Hepatocyte (in vitro differentiated cells): ENCODE data around the gene KRTAP19-1. TPM values are rescaled to one million over a fixed set of nuclear protein-coding genes. Genes with fewer than 3 reads are reported as not detected.

Experiments
- DNase-seq: peaks from one replicate; pipeline ENCODE4 v3.0.0-alpha.2; 2016; ENCODE audit warnings: low spot score
- H2AFZ ChIP-seq: fragments of 200-600 bp; sonication (generic); 2 replicates; pipeline ENCODE4 v1.6.0; 2016; ENCODE audit warnings: antibody characterized with exemption, mild to moderate bottlenecking
- H3K27ac ChIP-seq: fragments of 200-600 bp; sonication (generic); 2 replicates; pipeline ENCODE4 v1.5.1; 2016; ENCODE audit warnings: mild to moderate bottlenecking
- H3K27me3 ChIP-seq: fragments of 200-600 bp; sonication (generic); 2 replicates; pipeline ENCODE4 v1.6.1; 2016
- H3K36me3 ChIP-seq: fragments of 200-600 bp; sonication (generic); replicated peaks from 2 replicates; pipeline ENCODE4 v1.5.1; 2016; ENCODE audit warnings: low read depth; ENCODE audit not compliant: insufficient read depth
- H3K4me1 ChIP-seq: fragments of 200-600 bp; sonication (generic); 2 replicates; pipeline ENCODE4 v1.5.1; 2016; ENCODE audit warnings: mild to moderate bottlenecking, moderate library complexity; ENCODE audit not compliant: insufficient read depth
- H3K4me2 ChIP-seq: fragments of 200-600 bp; sonication (generic); 2 replicates; pipeline ENCODE4 v1.6.0; 2016
- H3K4me3 ChIP-seq: fragments of 200-600 bp; sonication (generic); 2 replicates; pipeline ENCODE4 v1.5.1; 2016; ENCODE audit warnings: mild to moderate bottlenecking
- H3K79me2 ChIP-seq: fragments of 200-600 bp; sonication (generic); 2 replicates; pipeline ENCODE4 v1.6.0; 2017; ENCODE audit warnings: mild to moderate bottlenecking
- H3K9me2 ChIP-seq: fragments of 200-600 bp; sonication (generic); replicated peaks from 2 replicates; pipeline ENCODE4 v1.6.0; 2017; ENCODE audit warnings: mild to moderate bottlenecking; ENCODE audit not compliant: insufficient read depth
- H3K9me3 ChIP-seq: fragments of 200-600 bp; sonication (generic); 2 replicates; pipeline ENCODE4 v1.5.1; 2016; ENCODE audit warnings: low read depth, mild to moderate bottlenecking
- H4K20me1 ChIP-seq: fragments of 200-600 bp; sonication (generic); 2 replicates; pipeline ENCODE4 v1.6.0; 2016; ENCODE audit warnings: mild to moderate bottlenecking; ENCODE audit not compliant: insufficient read depth, poor library complexity, severe bottlenecking
- EZH2 ChIP-seq: fragments of 200-600 bp; sonication (generic); IDR thresholded peaks from 2 replicates; pipeline ENCODE4 v1.6.1; 2016; ENCODE audit warnings: antibody characterized with exemption, mild to moderate bottlenecking, borderline replicate concordance
- EZH2phosphoT487 ChIP-seq: fragments of 200-600 bp; sonication (generic); IDR thresholded peaks from one replicate; pipeline ENCODE4 v1.6.1; 2018; ENCODE audit warnings: antibody characterized with exemption, mild to moderate bottlenecking, low read depth, moderate library complexity; ENCODE audit not compliant: unreplicated experiment, severe bottlenecking
- WGBS: methylation state at CpG from one replicate; pipeline ENCODE4 v1.1.6; 2016; ENCODE audit warnings: low lambda C conversion rate; ENCODE audit errors: missing lambda C conversion rate; 5-methylcytosine and 5-hydroxymethylcytosine counted together
- polyA plus RNA-seq: library from polyadenylated mRNA; unstranded; fragments of >200 nt; fragmentation: Nextera tagmentation; extraction: Ambion mirVana; gene quantifications from 2 replicates; pipeline ENCODE4 v1.2.1, GENCODE V29; 2016
- total RNA-seq: library from RNA; depleted of rRNA; stranded (reverse); fragments of >200 nt; gene quantifications from 2 replicates; pipeline ENCODE4 v1.2.3, GENCODE V29; 2014
- TF ChIP-seq, protein P1 (sequence below): fragments of 200-600 bp; sonication (generic); IDR thresholded peaks from 2 replicates; pipeline ENCODE4 v1.5.1; 2016; ENCODE audit warnings: antibody characterized with exemption, mild to moderate bottlenecking; ENCODE audit not compliant: poor library complexity

The KRTAP19-1 gene
- total and polyA plus RNA-seq, 2 experiments from 2014 or later = not detected

DNA sequence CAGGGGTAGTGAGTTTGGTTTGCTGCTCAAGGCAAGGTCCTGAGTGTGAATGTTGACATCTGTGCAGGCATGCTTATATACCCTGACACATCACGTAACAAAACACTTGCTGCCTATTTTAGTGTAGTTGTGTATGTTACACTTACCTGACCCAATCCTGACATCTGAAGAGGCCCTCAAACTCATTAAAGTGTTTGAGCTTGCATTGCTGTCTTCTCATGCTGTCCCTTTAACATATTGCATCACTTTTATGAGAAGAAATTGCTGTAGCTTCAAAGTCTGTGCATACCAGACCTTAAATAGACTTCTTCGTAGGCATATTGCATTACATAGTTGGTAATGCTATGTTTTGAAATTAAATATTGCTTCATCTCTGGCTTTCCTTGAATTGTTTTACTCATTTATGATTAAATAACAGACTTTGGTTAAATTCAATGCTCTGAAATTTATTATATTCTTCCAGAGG is 11.8 kb upstream of the KRTAP19-1 start, which contains the start of gene KRTAP19-3:
TSS of gene KRTAP19-3 (minus strand) at position 51 of the 466 bp plus-strand sequence. CDS start 56 bp downstream, outside the sequence.
- Histone ChIP-seq H3K9me2 (no peaks in the 10 kb centered on the region), H3K36me3 (no peaks in the 10 kb centered on the region), H3K27ac (no peak within 1 kb of the TSS), H3K9me3 (no peaks in the 10 kb centered on the region), H3K27me3 (no peaks in the 10 kb centered on the region), H3K4me2 (no peak within 1 kb of the TSS), H3K79me2 (no peaks in the 10 kb centered on the region), H4K20me1 (no peaks in the 10 kb centered on the region), H3K4me1 (no peaks in the 10 kb centered on the region), H3K4me3 (no peak within 1 kb of the TSS), H2AFZ (no peak within 1 kb of the TSS)
- TF ChIP-seq EZH2 (no peak), EZH2phosphoT487 (no peak)
- TF ChIP-seq, protein P1, sequence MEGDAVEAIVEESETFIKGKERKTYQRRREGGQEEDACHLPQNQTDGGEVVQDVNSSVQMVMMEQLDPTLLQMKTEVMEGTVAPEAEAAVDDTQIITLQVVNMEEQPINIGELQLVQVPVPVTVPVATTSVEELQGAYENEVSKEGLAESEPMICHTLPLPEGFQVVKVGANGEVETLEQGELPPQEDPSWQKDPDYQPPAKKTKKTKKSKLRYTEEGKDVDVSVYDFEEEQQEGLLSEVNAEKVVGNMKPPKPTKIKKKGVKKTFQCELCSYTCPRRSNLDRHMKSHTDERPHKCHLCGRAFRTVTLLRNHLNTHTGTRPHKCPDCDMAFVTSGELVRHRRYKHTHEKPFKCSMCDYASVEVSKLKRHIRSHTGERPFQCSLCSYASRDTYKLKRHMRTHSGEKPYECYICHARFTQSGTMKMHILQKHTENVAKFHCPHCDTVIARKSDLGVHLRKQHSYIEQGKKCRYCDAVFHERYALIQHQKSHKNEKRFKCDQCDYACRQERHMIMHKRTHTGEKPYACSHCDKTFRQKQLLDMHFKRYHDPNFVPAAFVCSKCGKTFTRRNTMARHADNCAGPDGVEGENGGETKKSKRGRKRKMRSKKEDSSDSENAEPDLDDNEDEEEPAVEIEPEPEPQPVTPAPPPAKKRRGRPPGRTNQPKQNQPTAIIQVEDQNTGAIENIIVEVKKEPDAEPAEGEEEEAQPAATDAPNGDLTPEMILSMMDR = no peak
- no peak for DNase-seq
- 77% methylated on average over 2 of the region's 2 CpGs for WGBS

DNA sequence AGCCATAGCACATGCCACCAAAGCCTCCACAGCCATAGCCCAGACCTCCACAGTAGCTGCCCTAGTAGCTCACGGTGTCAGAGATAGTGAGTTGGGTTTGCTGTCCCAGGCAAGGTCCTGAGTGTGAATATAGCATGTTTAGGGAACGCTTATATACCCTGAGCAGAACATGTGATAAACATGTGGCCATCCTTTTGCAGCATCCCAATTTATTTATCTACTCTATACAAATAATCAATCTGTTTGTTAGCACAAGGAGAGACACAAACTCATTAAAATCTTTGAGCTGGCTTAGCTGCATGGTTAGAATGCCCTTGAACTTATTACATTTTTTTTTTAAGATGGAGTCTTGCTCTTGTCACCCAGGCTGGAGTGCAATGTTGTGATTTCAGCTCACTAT is 7.2 kb upstream of the KRTAP19-1 start, which contains the start of gene KRTAP19-2:
TSS of gene KRTAP19-2 (minus strand) at position 101 of the 400 bp plus-strand sequence. CDS start at position 13, 88 bp downstream.
- no peak for DNase-seq
- no peaks in the 10 kb centered on the region for H3K27me3 ChIP-seq
- no peak within 1 kb of the TSS for H3K27ac ChIP-seq
- H3K79me2 ChIP-seq = no peaks in the 10 kb centered on the region
- H3K36me3 ChIP-seq = no peaks in the 10 kb centered on the region
- no peak within 1 kb of the TSS for H3K4me2 ChIP-seq
- H3K4me1 ChIP-seq = no peaks in the 10 kb centered on the region
- TF ChIP-seq EZH2 = no peak
- TF ChIP-seq, protein P1 = no peak
- TF ChIP-seq EZH2phosphoT487 = no peak
- H3K9me2 ChIP-seq = no peaks in the 10 kb centered on the region
- no peaks in the 10 kb centered on the region for H4K20me1 ChIP-seq
- no peak within 1 kb of the TSS for H3K4me3 ChIP-seq
- H2AFZ ChIP-seq = no peak within 1 kb of the TSS
- no peaks in the 10 kb centered on the region for H3K9me3 ChIP-seq
- WGBS = 84% methylated on average over 2 of the region's 2 CpGs

DNA sequence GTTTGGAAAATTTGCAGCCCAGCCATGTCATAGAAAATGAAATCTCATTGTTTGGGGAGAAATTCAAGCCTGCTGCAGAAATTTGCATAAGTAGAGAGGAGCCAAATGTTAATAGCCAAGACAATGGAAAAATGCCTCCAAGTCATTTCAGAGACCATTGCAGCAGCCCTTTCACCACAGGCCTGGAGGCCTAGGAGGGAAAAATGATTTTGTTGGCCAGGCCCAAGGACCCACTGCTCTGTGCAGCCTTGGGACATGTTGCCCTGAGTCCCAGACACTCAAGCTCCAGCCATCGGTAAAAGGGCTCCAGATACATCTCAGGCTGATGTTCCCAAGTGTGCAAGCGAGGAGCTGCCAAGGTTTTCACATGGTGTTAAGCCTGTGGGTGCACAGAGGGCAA is 6.0 kb upstream of the KRTAP19-1 start:
- no peak for DNase-seq
- Histone ChIP-seq H3K4me3 (no peak overlapping the region), H3K27ac (no peak overlapping the region), H3K9me2 (no peaks in the 10 kb centered on the region), H3K27me3 (no peaks in the 10 kb centered on the region), H2AFZ (no peak overlapping the region), H3K36me3 (no peaks in the 10 kb centered on the region), H3K9me3 (no peaks in the 10 kb centered on the region), H3K4me2 (no peak overlapping the region), H3K79me2 (no peaks in the 10 kb centered on the region), H4K20me1 (no peaks in the 10 kb centered on the region), H3K4me1 (no peaks in the 10 kb centered on the region)
- TF ChIP-seq EZH2 = no peak
- no peak for TF ChIP-seq EZH2phosphoT487
- TF ChIP-seq, protein P1 = no peak
- 66% methylated on average over 2 of the region's 2 CpGs for WGBS
